Testis (tissue), 3 donors: ENCODE data around the gene ME1. TPM values are rescaled to one million over a fixed set of nuclear protein-coding genes. Genes with fewer than 3 reads are reported as not detected.
A peak's percentile ranks its signal among the peaks of the same experiment; 100 is the strongest.

ENCODE experiments used
- DNase-seq: peaks from one replicate; pipeline ENCODE4 v3.0.0-alpha.2; 2019
- H3K27ac ChIP-seq, 2 donors: fragments of 200-600 bp; sonication (generic); one replicate each; pipeline ENCODE4 v1.5.1; 2019
- H3K27me3 ChIP-seq: fragments of 200-600 bp; sonication (generic); one replicate; pipeline ENCODE4 v1.5.1; 2019
- H3K36me3 ChIP-seq: fragments of 200-600 bp; sonication (generic); one replicate; pipeline ENCODE4 v1.5.1; 2017; ENCODE audit warnings: low read depth; ENCODE audit errors: missing control alignments
- H3K4me1 ChIP-seq: fragments of 200-600 bp; sonication (generic); one replicate; pipeline ENCODE4 v1.5.1; 2019
- H3K4me3 ChIP-seq, 2 donors: fragments of 200-600 bp; sonication (generic); one replicate each; pipeline ENCODE4 v1.5.1; 2017 to 2019
- H3K9me3 ChIP-seq: fragments of 200-600 bp; sonication (generic); one replicate; pipeline ENCODE4 v1.5.1; 2017
- POLR2A ChIP-seq: fragments of 450-650 bp; IDR thresholded peaks from one replicate; pipeline ENCODE4 v1.6.1; 2017; ENCODE audit warnings: antibody characterized with exemption, mild to moderate bottlenecking, moderate library complexity
- WGBS, 2 donors: methylation state at CpG; one replicate each; pipeline ENCODE4 v1.1.5; 2018; 5-methylcytosine and 5-hydroxymethylcytosine counted together
- intact Hi-C: fragments of 100-400 bp; cut with DNase I; formaldehyde crosslinking; loops from one replicate; pipeline ENCODE4 v1.15.1; 2023; ENCODE audit warnings: low total_unique reads
- polyA plus RNA-seq: library from polyadenylated mRNA; stranded (reverse); fragments of 350-450 nt; fragmentation: Illumina TruSeq; extraction: RNeasy Lipid Tissue Mini Kit (QIAGEN cat#74804); gene quantifications from one replicate; pipeline ENCODE4 v1.2.3, GENCODE V29; 2014; ENCODE audit warnings: low read depth, low replicate concordance; ENCODE audit not compliant: insufficient read depth
- total RNA-seq, 2 donors: library from RNA; depleted of rRNA; stranded (reverse); fragments of >200 nt; gene quantifications; one replicate each; pipeline ENCODE4 v1.2.3, GENCODE V29; 2016
- TF ChIP-seq, protein P1 (sequence below), 3 experiments: fragments of 450-650 bp in 2 of 3; fragments of 200-600 bp in 1 of 3; sonication (generic) in 1 of 3; IDR thresholded peaks; one replicate each; pipeline ENCODE4 v1.5.1; 2016 to 2019; ENCODE audit warnings: antibody characterized with exemption in 3 of 3, mild to moderate bottlenecking in 2 of 3, moderate library complexity in 1 of 3

ME1 gene
- total and polyA plus RNA-seq, 3 donors from 2014 or later: 28.0 to 37.2 (median 32.9) TPM

DNA sequence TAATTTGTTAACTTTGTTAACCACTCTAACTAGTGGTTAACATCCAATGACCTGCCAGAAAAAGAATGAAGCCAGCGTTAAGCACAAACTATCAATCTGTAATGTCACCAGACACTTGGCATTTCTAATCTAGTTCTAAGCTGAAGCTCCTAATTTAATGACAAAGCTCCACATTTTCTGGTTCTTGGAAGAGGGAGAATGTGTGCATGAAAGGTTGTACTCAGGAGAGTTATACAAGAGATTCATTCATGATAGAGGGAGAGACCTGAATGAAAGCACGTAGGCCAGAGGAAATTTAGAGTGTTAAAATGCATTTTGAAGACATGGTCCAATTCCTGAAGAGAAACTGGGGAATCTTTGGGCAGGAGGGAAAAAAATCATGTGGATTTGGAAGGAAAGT, 8.3 kb upstream of the ME1 start:
- Histone ChIP-seq H3K27me3 (no peaks in the 10 kb centered on the region), H3K36me3 (no peaks in the 10 kb centered on the region), H3K9me3 (no peaks in the 10 kb centered on the region), H3K4me1 (peaks cover 7% of the 10 kb centered on the region), H3K4me3 (no peak overlapping the region), H3K27ac (no peak overlapping the region)
- no peak for DNase-seq
- WGBS, 2 donors: 78 to 89% methylated on average over 2 of the region's 2 CpGs
- TF ChIP-seq, protein P1, sequence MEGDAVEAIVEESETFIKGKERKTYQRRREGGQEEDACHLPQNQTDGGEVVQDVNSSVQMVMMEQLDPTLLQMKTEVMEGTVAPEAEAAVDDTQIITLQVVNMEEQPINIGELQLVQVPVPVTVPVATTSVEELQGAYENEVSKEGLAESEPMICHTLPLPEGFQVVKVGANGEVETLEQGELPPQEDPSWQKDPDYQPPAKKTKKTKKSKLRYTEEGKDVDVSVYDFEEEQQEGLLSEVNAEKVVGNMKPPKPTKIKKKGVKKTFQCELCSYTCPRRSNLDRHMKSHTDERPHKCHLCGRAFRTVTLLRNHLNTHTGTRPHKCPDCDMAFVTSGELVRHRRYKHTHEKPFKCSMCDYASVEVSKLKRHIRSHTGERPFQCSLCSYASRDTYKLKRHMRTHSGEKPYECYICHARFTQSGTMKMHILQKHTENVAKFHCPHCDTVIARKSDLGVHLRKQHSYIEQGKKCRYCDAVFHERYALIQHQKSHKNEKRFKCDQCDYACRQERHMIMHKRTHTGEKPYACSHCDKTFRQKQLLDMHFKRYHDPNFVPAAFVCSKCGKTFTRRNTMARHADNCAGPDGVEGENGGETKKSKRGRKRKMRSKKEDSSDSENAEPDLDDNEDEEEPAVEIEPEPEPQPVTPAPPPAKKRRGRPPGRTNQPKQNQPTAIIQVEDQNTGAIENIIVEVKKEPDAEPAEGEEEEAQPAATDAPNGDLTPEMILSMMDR (IDR thresholded peaks at IDR 0.05): no peak
- no peak for TF ChIP-seq POLR2A
- intact Hi-C loops: no loop called here

DNA sequence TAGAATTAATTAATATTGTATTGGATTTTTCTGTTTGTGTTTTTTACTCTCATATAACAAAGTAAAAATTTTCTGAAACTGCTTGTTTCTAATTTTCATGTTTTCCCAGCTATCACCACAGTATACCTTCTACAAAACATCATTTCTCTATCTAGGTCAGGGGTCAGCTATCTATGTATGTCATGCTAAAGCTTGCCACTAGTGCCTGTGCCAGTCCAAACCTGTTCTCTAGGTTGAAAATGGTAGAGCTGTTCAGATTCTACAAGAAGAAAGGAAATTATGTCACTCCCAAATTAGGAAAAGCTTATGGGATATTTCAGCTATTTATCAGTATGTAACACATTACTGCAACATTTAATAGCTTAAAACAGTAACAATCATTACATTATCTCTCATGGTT, 5.8 kb upstream of the ME1 start:
- Histone ChIP-seq H3K27me3 (no peaks in the 10 kb centered on the region), H3K36me3 (no peaks in the 10 kb centered on the region), H3K4me3 (no peak overlapping the region), H3K27ac (no peak overlapping the region), H3K4me1 (peaks cover 13% of the 10 kb centered on the region), H3K9me3 (no peaks in the 10 kb centered on the region)
- intact Hi-C loops: no loop called here
- TF ChIP-seq, protein P1 (IDR thresholded peaks at IDR 0.05): no peak
- no peak for TF ChIP-seq POLR2A
- no peak for DNase-seq

DNA sequence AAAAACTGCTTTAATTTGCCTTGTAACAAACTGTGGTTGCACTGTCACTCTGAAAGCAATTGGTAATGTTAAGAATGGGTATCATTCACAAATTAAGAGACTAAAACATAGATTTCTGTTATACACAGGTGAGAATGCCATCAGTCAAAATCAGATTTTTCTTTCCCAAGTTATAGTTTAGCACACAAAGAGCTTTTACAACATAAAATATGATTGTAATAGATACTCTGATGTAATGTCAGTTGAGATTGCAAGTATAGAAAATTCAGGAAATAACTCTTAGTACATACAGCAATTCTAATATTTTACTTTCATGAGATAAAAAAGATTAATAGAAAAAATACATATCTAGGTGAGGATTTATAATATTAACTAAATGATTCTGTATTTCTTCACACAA, 2.3 kb upstream of the ME1 start:
- Histone ChIP-seq H3K4me1 (peaks cover 16% of the 10 kb centered on the region), H3K4me3 (no peak overlapping the region), H3K27ac (peak overlapping the region in 1 of 2 donors; percentile 88), H3K27me3 (no peaks in the 10 kb centered on the region), H3K36me3 (no peaks in the 10 kb centered on the region), H3K9me3 (no peaks in the 10 kb centered on the region)
- intact Hi-C loops: no loop called here
- DNase-seq: no peak
- TF ChIP-seq, protein P1 (IDR thresholded peaks at IDR 0.05): no peak
- TF ChIP-seq POLR2A: no peak

DNA sequence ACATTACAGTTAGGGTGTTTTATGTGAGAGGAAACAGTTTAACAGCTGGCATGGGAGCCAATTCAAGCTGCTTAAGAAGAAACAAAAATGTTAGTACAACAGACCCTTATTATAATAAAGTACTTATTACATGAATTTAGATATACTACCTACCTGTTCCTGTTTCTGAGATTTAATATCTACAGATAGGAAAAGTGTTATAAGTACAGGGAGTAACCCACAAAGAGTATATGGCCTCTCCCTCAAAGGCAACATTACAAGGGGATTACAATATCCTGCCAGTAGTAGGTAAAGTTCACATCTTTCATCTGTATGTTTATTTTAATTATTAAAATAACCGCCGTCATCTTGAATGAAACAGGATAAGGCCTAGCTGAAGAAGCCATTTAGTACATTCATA, 1.8 kb upstream of the ME1 start:
- no peak overlapping the region for H3K4me3 ChIP-seq
- peaks cover 16% of the 10 kb centered on the region for H3K4me1 ChIP-seq
- peak overlapping the region; percentile 88 to 91 for H3K27ac ChIP-seq
- H3K36me3 ChIP-seq: no peaks in the 10 kb centered on the region
- no peak for TF ChIP-seq POLR2A
- intact Hi-C loops: no loop called here
- no peaks in the 10 kb centered on the region for H3K27me3 ChIP-seq
- no peak for DNase-seq
- WGBS, 2 donors: 71 to 84% methylated on average over 2 of the region's 2 CpGs
- no peaks in the 10 kb centered on the region for H3K9me3 ChIP-seq

DNA sequence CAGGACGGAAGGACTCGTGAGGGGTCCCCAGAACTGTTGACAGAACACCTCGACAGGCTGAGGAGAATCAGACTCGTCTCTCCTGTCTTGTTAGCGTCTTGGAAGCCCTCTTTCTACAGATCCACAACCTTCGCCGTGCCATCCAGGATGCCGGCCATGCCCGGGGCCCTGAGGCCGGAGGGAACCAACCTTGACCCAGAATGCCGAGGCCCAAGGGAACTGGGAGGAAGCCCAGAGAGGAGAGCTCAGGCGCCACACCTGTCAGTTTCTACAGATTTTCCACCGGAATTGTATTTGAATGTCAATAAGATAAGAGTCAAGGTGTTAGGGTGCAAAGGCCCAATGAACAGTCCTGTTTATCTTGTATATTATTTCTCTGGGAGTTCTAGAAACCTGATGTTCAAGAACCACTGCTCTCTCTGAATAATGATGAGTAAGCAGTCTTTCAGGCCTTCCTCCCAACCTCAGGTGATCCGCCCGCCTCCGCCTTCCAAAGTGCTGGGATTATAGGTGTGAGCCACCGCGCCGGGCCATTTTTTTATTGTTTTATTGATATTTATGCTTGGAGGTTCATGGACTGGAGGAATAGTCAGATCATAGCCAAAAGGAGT, 799 bp upstream of the ME1 start:
- peak; percentile 41 for DNase-seq
- peak overlapping the region; percentile 88 to 91 for H3K27ac ChIP-seq
- TF ChIP-seq POLR2A: no peak
- TF ChIP-seq, protein P1 (IDR thresholded peaks at IDR 0.05): no peak
- WGBS, 2 donors: 59 to 62% methylated on average over 8 to 19 of the region's 19 CpGs
- no peaks in the 10 kb centered on the region for H3K36me3 ChIP-seq
- H3K4me3 ChIP-seq: peak overlapping the region; percentile 79 to 89
- intact Hi-C loops: no loop called here
- peaks cover 9% of the 10 kb centered on the region for H3K4me1 ChIP-seq
- H3K9me3 ChIP-seq: no peaks in the 10 kb centered on the region
- H3K27me3 ChIP-seq: no peaks in the 10 kb centered on the region
